Measurements from ENCODE around the gene RGR.

The RGR gene

DNA sequence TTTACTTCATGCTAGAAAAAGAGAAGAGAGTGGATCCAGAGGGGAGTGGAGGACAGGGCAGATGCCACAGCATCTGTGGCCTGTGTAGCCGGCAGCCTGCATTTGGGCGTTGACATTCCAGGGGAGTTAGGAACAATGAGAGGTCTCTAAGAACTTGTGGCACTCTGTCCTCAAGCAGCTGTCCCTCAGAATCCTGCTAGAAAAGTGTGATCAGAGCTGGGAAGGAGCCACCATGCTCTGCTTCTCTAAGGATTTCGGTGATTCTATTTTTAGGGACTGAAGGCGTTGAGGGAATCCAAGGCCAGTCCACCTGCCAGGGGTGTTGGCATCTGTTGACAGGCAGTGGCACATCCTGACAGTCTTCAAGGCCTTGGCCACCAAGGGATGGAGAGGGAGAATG lies 27.1 kb upstream of the RGR start:
- DNase-seq (ENCODE audit: low read depth in 4 of 4, low spot score in 1 of 4) = no peak

DNA sequence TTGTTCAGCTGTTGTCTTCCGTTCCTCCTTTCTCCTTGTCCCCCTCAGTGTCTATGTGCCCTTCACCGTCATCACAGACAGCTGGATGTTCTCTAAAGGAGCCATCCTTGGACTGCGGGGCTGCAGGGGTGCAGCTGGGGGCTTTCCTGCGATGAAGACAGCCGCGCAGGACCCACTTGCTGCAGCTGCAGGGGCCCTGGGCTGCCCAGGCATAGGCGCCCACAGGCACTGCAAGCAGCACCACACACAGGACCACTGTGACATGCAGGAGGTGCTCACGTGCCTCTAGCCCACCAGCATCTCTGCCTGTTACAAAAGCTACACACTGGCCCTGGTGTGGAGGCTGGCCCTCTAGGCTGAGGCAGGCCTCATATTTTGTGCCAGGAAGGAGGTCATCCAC lies 22.9 kb upstream of the RGR start:
- no peak for DNase-seq (ENCODE audit: low read depth in 4 of 4, low spot score in 1 of 4)

DNA sequence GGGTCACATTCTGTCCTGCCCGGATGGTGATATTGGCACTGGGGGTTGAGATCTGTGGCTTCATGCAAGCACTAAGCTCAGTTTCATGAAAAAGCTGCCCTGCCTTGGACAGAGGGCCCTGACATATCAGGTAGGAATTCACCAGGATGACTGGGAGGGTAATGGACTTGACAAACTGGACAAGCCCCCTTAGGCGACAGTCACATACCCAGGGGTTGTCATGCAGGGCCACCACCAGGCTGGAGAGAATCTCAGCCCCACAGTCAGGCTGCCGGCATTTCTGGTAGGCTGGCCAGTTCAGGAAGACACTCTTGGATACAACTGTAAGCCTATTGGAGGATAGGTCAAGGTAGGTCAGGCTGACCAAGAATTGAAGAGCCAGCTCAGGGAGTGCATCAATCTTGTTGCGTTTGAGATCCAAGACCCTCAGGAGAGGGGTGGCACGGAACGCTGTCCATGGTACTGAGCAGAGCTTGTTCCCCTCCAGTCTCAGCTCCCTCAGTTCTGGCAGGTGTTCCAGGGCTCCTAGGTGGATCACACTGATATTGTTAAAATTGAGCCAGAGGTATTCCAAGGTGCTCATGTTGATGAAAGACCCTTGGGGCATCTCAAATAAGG lies 20.3 kb upstream of the RGR start:
- DNase-seq (ENCODE audit: low read depth in 4 of 4, low spot score in 1 of 4) = no peak

DNA sequence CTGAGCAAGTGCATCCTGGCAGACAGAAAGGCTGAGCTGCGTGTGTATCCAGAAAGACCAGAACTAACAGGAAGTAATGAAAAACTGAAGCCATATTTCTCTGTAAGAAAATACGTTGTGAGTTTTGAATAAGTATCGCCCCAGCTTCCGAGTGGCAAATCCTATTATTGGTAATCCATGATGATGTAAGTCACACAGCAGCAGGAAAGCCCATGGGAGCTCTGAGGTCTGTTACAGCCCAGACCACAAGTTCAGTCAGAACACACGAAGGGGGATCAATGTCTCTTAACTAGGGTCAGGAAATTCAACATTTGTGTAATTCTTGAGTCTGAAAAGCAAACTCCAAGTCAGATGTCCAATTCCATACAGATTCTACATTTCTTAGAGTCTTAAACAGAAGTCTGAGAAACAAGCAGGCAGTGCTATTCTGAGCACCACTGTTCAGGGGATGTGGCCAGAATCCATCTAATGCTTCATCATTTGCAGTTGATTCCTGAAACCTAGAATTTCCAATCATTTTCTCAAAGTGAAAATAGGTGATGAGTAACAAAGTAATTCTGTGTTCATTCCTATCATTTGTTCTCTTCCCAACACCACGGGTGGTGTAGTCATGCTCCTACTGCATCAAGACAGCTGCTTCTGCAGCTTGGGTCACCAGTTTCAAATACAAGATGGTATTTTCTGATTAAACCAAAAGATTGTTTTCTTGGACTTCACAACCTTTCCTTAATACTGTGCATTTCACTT lies 19.3 kb upstream of the RGR start, which contains the start of gene LRIT2:
LRIT2 (minus strand) TSS at position 118 of the 747 bp plus-strand sequence; CDS start at position 94, 24 bp downstream.
- DNase-seq (ENCODE audit: low read depth in 4 of 4, low spot score in 1 of 4) = no peak

DNA sequence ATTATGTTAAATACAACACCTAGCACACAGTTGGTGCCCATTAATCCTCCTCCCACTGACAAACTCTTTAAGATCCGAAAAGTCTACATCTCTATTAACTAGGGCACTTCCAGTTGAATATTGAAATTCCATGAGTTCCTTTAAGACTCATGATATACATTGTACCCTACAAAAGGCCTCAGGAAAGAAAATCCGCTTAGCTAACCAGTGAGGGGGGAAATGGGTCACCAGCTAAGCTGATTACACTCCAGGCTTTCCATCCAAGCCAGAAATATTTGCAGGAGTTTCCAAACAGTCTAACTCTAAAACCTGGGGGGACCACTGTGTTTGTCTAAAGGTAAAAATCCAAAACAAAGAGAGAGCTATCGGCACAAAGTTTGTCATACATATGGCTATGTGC lies 18.2 kb upstream of the RGR start:
- DNase-seq (ENCODE audit: low read depth in 4 of 4, low spot score in 1 of 4) = no peak

DNA sequence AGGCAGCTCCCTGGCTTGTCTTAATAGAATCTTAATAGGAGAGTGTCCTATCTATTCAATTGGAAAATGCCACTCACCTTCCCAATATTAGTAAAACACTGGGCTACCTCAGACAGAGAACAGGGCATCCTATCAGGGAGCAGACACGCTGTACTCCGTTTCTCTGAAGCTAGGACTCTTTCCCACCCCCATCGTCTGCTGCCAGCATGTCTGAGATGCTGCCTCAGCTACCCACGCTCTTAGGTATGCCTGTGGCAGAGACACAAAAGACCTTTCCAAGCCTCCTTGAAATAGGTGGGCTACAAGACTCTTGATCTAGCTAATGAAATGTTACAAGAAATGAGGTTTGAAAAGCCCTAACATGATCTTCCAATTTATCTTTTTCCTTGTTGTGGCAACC lies 17.0 kb upstream of the RGR start:
- DNase-seq (ENCODE audit: low read depth in 4 of 4, low spot score in 1 of 4) = no peak

DNA sequence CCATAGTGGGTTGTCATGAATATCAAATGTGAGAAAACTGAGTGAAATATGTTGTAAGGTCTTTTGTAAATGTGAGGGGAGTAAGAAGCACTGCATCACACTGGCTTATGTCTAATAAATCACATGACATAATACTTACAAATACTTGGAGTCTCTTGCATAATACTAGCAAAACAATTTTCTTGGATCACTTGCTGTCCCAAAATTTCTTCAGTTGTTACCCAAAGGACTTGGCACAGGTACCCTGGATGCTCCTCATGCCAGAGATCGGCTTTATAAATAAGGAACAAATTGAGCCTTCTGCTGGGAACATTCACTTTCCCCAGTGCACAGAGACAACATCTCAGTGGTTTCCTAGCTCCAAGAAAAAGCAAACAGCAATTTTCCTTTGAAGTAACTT lies 14.5 kb upstream of the RGR start:
- no peak for DNase-seq (ENCODE audit: low read depth in 4 of 4, low spot score in 1 of 4)

DNA sequence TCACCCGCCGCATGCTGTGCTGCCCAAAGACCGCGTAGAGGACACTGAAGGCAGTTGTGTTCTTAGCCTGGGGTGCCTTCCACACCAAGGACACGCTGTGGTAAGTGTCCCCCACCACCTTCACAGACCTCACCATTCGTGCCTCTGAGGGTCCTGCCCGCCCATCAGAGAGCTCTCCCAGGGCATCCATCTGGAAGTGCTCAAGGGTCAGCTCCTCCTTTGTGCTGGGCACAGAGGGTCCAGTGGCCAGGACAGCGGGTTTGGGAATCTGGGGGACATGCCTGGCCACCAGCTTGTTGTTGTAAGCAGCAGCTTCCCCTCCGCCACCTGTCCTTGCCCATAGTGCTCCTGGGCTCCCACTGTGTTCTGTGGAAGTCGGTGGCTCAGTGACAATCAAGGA lies 12.5 kb upstream of the RGR start:
- no peak for DNase-seq (ENCODE audit: low read depth in 4 of 4, low spot score in 1 of 4)

DNA sequence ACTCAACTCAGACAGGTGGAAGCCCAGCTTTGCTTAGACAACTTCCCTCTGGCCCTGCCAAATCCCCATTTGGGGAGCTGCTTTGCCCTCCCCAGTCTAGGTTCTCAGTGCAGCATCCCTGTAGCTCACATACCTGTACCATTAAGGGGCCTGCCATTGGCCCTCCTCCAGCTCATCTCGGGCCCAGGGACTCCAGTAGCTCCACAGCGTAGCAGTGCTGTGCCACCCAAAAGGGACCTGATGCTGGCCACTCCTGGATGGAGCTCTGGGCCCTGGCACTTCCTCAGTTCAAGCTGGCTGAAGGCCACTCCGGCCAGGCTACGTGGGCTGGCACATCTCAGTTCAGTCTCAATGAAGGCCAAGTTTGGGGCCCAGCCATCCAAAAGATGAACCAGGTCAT lies 10.9 kb upstream of the RGR start:
- DNase-seq (ENCODE audit: low read depth in 4 of 4, low spot score in 1 of 4) = no peak

DNA sequence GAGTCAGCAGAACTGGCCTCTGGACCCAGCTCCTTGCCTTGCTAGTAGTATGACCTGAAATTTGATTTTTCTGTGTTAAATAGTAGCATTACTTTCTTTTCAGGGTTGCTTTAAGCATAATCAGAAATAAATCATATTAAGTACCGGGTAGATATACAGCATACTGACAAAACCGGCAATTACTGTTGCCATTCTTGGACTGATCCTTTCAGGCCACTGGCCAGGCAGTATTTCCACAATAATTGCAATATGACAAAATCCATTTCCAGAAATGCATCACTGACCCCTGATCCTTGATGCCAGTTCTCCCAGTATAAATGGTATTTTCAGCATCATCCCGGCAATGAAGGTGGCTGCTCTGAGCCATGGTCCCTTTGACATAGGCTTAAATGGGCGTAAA lies 10.4 kb upstream of the RGR start:
- no peak for DNase-seq (ENCODE audit: low read depth in 4 of 4, low spot score in 1 of 4)

DNA sequence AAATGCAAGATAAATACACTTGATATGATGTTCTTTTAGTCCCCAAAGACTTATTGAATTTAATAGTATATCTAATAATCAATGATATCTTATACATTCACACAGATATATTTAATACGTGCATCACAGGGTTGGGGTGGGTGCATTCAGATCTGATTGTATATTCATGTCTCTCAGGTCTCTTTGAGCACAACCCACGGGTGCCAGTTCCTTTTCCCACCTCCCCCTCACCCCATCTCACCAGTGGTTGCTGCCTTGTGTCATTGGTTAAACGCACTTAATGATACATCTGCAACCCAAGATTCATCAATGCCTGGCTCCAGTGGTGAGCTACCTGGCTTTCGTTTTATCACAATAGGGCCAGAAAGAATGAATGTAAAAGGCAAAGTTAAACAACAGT lies 9.8 kb upstream of the RGR start:
- DNase-seq (ENCODE audit: low read depth in 4 of 4, low spot score in 1 of 4) = no peak

DNA sequence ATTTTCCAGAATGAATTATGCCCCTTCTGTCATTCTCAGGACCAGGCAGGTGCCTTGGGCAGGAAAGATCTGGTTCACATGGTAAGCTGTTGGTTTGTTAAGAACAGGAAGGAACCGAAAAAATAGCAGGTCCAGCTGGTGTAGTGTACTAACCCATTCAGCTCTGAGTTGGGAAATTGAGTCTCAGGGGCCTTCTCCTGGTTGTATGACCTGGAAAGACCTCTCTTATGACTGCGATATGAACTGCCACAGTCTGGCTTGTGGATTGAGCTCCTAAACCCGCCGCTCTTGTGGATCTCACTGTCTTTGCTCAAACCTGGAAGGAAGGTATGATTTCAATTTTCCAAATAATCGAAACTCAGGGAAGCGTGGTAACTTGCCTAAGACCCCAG lies 8.1 kb upstream of the RGR start:
- no peak for DNase-seq (ENCODE audit: low read depth in 4 of 4, low spot score in 1 of 4)

DNA sequence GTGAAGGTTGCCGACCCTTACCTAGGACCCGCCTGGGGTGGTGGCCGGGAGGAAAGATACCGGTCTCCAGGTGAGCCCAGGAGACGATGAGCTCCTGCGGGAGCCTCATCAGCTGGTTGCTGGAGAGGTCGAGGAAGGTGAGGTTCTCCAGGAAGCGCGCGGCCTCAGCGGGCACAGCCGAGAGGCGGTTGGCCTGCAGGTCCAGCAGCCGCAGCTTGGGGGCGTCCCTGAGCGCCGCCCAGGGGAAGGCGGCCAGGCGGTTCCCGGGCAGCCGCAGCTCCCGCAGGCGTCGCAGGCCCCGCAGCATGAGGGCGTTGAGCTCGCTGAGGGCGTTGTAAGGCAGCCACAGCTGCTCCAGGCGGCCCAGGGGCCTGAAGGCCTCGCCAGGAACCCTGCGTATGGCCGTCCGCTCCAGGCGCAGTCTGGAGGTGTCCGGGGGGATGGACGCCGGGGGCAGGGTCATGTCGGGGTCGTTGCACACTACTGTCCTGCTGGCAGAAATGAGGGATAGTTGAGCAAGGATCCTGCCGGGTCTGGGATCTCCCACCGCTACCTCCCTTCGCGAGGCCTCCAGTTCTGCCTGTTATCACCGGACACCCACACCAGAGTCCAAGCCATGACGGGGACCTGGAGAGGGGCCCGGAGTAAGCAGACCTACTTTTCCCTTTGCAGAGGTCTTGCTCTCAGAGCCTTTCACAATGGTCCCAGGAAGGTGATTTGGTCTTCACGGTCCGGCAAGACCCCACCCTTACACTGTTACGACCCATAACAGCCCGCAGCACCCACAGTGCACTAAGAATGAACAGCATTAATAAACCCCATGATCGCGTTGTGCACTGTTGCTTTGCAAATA lies 7.4 kb upstream of the RGR start:
- no peak for DNase-seq (ENCODE audit: low read depth in 4 of 4, low spot score in 1 of 4)

DNA sequence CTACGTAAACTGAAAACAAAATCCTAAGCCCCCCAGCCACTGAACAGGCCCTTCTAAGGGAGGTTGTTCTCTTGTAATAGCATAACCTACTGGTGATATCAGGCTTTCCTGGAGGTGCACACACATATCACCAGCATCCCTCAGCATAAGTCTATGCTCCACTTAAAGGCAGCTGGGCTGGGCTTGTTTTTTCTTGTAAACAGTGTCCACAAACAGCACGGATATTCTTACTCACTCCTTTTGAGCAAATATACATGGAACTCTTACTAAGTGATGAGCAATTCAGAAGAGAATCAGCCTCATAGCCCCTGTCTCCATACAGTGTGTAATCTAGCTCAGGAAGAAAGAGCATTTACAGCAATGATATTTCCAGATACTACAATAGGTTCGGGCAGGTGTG lies 5.9 kb upstream of the RGR start:
- no peak for DNase-seq (ENCODE audit: low read depth in 4 of 4, low spot score in 1 of 4)

DNA sequence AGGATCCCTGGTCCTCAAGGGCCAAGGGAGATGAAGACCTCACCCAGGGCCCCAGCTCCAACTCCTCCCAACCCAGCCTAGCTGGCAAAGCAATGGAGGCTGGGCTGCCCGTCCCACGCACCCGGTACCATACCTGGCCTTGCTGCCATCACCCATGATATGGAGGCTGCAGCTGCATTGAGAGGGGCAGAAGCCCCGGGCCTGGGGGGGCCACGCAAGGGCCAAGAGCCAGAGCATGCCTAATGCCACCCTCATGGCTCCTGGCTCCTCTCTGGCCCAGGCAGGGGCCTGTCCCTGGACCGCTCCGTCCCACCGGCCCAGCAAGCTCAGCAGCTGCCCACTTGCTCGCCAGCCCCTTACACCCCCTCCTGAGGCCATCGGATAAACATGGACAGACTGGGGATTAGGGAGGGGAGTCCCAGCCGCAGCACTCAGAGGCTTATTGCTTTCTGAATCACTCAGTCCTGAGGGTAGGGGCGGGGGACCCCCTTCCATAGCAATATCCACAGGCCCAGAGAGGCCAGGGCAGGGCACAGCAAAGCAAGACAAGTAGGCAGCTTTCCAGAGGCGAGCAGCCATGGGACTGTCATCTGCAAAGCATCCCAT lies 3.6 kb upstream of the RGR start, which contains the start of gene LRIT1:
LRIT1 (minus strand) TSS at position 362 of the 606 bp plus-strand sequence; CDS start at position 255, 107 bp downstream.
- DNase-seq (ENCODE audit: low read depth in 4 of 4, low spot score in 1 of 4) = no peak

DNA sequence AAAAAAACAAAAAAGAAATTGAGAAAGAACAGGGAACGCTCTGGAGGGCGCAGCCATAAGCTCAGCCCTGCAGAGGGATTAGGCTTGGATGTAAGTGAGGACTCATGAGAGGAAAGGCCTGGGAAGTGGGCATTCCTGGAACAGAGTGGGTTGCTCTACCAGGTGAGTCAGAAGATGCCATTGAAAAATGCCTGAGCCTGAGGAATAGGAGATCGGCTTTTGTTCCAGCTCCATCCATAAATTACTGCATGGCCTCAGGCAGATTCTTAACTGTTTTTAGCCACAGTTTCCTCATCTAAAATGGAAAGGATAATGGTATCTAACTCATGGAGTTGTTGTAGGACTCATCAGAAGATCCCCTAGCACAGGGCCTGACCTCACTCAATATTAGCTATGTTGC lies 1.1 kb upstream of the RGR start:
- no peak for DNase-seq (ENCODE audit: low read depth in 4 of 4, low spot score in 1 of 4)

DNA sequence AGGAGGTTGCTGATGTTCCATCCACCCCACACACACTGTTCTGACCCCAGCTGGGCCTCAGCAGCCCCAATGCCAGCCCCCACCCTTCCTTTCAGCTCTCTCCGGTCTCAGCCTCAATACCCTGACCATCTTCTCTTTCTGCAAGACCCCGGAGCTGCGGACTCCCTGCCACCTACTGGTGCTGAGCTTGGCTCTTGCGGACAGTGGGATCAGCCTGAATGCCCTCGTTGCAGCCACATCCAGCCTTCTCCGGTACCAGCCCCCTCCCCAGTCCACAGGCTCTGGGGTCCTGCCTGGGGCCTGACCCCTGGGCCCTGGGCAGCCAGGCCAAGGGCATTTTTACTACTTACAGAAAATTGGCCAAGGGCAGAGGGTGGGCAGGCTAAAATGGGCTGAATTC lies 2.6 kb downstream of the RGR start:
- DNase-seq (ENCODE audit: low read depth in 4 of 4, low spot score in 1 of 4) = no peak

DNA sequence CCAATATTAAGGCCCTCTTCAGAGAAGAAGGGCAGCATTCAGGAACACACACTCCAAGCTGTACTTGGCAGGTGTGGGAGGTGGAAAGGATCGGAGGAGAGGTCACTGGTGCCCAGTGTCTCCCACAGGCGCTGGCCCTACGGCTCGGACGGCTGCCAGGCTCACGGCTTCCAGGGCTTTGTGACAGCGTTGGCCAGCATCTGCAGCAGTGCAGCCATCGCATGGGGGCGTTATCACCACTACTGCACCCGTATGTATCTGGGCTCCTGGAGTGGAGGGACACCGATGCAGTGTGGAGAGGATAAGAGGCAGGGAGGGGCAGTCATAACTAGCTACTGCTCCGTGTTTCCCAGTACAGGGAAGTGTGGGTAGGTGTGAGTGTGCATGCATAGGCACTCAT lies 3.9 kb downstream of the RGR start:
- no peak for DNase-seq (ENCODE audit: low read depth in 4 of 4, low spot score in 1 of 4)

DNA sequence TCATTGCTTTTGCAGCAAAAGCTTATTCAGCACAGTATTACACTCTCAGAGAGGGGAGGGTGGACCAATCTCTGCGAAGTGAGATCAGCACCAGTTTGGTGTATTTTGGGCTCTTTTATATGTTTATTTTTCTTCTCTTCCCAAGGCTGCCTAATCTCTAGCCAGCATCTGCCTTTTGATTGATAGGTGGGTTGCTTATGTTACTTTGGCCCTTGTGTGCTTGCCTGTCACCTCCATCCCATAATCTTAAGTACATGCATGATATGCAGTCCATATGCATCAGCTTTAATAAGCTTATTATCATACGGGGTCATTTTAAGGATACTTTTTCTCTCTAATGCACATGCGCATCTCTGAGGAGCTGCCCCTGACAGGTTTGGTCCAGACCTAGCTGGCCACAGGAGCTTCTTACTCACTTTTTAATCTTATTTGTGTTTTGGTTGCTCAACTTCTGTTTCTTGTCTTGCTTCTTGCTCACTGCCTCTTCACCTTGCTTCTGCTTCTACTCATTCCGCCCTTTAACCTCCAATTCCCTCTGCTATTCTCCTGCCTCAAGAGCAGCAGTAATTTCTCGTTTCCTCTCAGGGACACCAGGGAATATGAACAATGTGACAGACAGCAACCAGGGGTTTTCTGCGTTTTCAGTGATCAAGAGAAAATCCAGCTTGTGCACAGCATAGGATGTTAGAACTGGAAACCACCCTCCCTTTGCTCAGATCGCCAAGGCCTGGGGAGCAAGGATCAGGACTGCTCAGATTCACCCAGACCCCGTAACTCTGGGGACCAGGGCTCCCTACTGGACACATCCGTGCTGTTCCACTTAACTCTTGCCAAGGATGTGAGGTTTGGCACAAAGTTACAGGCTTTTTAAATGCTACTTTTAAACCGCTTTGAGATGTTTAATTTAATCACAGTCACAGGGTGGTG lies 10.0 kb downstream of the RGR start:
- no peak for DNase-seq (ENCODE audit: low read depth in 4 of 4, low spot score in 1 of 4)

DNA sequence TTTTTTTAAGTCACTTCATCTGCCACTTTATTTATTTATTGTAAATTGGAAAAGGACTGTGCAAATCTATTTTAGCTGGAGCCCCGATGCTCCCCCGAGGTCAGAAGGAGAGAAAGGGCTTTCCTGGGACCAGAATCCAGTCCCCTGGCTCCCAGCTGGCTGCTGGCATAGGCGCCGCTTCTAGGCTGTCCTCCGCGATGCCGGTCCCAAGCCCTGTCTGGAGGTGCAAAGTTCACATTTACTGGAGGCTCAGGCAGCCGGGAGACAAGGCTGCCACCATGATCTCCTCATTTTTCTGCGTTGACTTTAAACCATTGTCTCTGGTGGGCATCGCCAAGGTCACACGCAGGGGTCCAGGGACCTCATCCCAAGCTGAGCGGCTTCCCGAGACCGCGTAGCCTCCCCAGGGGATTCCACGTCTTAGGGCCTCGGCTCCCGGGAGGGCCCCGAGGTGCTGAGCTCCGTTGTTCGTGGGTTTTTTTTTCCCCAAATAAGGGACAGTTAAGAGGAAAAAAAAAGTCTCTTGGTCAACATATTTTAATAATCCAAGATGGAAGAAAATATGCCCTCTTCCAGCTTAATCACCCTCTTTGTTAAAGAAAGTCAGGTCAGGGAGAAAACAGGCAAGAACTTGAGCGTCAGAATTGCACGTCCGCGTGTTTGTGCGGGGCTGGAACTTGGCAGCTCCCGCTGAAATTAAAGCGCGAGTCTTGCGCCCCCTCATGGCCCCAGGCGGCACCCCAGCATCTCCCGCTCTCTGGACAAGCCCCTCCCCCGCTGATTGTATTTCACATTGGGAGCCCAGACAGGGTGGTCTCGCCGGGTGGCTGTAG lies 11.9 kb downstream of the RGR start:
- DNase-seq (ENCODE audit: low read depth in 4 of 4, low spot score in 1 of 4) = peak in 3 of 4 experiments; percentile 24 to 41 (median 25)
